GM10248 (cell line): ENCODE measurements around the gene SH3BP5.
"Not testable (repeated sequence)": the region's sequence is repeated elsewhere in the genome, so short reads cannot be mapped to it uniquely, and the experiment has no call there.

Experiments
- CTCF ChIA-PET: fragments of 300-600 bp; sonication (Branson Sonifier 250); formaldehyde crosslinking; extraction: SDS; loops from one replicate; lab custom pipeline; 2021; ENCODE audit warnings: antibody characterized with exemption; lab: Yijun Ruan, JAX
- POLR2A ChIA-PET: fragments of 350-650 bp; sonication (Branson Sonifier 250); formaldehyde crosslinking; extraction: SDS; loops from one replicate; lab custom pipeline; 2020; ENCODE audit warnings: antibody characterized with exemption; lab: Yijun Ruan, JAX
- DNase-seq: peaks from one replicate; pipeline ENCODE4 v3.0.0; 2012; ENCODE audit errors: extremely low spot score
- CTCF ChIP-seq: IDR thresholded peaks from 2 replicates; pipeline ENCODE4 v1.5.1; 2012; ENCODE audit warnings: mild to moderate bottlenecking, low read depth; ENCODE audit errors: extremely low read depth, missing control alignments, control extremely low read depth

Gene SH3BP5

GRCh38 chr3:15356176-15356575, 23.8 kb upstream of the SH3BP5 start:
- DNase-seq = no peak
- ChIA-PET POLR2A (interaction anchor here (0.7 kb wide), 1 partner anchor 92 kb away, joined by 3 read pairs; no protein-coding TSS in a partner anchor), CTCF (interaction anchor here (1.3 to 2.9 kb wide), 5 partner anchors 11 to 88 kb away, joined by 5 to 19 read pairs (median 7); partner anchors contain the start of gene SH3BP5)
- no peak for TF ChIP-seq CTCF

- ChIA-PET CTCF (interaction anchor here (1.0 to 2.9 kb wide), 8 partner anchors 10 to 95 kb away, joined by 3 to 19 read pairs (median 6); partner anchors contain the start of gene SH3BP5), POLR2A (no interaction called here)
- TF ChIP-seq CTCF = no peak
- DNase-seq = no peak
Observed at GRCh38 chr3:15355086-15355485, 22.7 kb upstream of the SH3BP5 start.

- CTCF ChIA-PET = interaction anchor here (1.0 to 2.9 kb wide), 7 partner anchors 9 to 95 kb away, joined by 3 to 19 read pairs (median 6); partner anchors contain the start of gene SH3BP5
- TF ChIP-seq CTCF = no peak
- POLR2A ChIA-PET = no interaction called here
- DNase-seq = no peak
Observed at GRCh38 chr3:15354485-15354884, 22.1 kb upstream of the SH3BP5 start.

DNA sequence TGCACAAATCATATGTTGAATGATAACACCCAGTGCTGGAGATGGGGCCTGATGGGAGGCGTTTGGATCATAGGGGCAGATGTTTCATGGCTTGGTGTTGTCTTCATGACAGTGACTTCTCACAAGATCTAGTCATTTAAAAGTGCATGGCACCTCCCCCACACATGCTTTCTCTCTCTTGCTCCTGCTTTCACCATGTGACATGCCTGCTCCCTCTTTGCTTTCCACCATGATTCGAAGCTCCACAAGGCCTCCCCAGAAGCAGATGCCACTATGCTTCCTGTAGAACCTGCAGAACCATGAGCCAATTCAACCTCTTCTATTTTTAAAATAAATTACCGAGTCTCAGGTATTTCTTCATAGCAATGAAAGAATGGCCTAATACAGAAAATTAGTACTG, 17.8 kb upstream of the SH3BP5 start:
- POLR2A ChIA-PET = no interaction called here
- CTCF ChIA-PET = interaction anchor here (1.4 to 9.1 kb wide), 2 partner anchors 12 to 16 kb away, joined by 3 to 61 read pairs; partner anchors contain the start of gene SH3BP5
- DNase-seq = no peak
- no peak for TF ChIP-seq CTCF

DNA sequence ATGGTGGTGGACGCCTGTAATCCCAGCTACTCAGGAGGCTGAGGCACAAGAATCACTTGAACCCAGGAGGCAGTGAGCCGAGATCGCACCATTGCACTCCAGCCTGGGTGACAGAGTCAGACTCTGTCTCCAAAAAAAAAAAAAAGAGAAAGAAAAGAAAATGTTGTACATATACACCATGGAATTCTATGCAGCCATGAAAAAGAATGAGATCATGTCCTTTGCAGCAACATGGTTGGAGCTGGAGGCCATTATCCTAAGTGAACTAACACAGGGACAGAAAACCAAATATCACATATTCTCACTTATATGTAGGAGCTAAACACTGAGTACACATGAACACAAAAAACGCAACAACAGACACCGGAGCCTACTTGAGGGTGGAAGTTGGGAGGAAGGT, 17.1 kb upstream of the SH3BP5 start:
- CTCF ChIA-PET = interaction anchor here (1.2 to 9.1 kb wide), 4 partner anchors 9 to 82 kb away, joined by 3 to 61 read pairs (median 12); partner anchors contain the start of gene SH3BP5
- DNase-seq, POLR2A ChIA-PET: not testable (repeated sequence)

- no peak for TF ChIP-seq CTCF
- no peak for DNase-seq
- ChIA-PET POLR2A (no interaction called here), CTCF (interaction anchor here (1.2 to 9.1 kb wide), 4 partner anchors 10 to 81 kb away, joined by 3 to 61 read pairs (median 12); partner anchors contain the start of gene SH3BP5)
Observed at GRCh38 chr3:15348246-15348645, 15.9 kb upstream of the SH3BP5 start.

- TF ChIP-seq CTCF = no peak
- ChIA-PET CTCF (interaction anchor here (0.9 to 9.1 kb wide), 7 partner anchors 10 to 80 kb away, joined by 3 to 61 read pairs (median 5); partner anchors contain the start of gene SH3BP5), POLR2A (no interaction called here)
Observed at GRCh38 chr3:15347737-15348110, 15.3 kb upstream of the SH3BP5 start.

More at GRCh38 chr3:15347737-15348110, 15.3 kb upstream of the SH3BP5 start:
- DNase-seq = no peak
